GM19193 (cell line): ENCODE data around the gene ZNF492.

ENCODE experiments used
- POLR2A ChIP-seq: IDR thresholded peaks from 4 replicates; pipeline ENCODE4 v1.6.1; 2011; ENCODE audit not compliant: insufficient read depth, insufficient read length; ENCODE audit errors: extremely low read depth

The ZNF492 gene

GRCh38 chr19:22708983-22709382, 74.9 kb downstream of the ZNF492 start:
- no peak for TF ChIP-seq POLR2A
